ENCODE data around the gene MASP1.
A peak's percentile ranks its signal among the peaks of the same experiment; 100 is the strongest.

DNA sequence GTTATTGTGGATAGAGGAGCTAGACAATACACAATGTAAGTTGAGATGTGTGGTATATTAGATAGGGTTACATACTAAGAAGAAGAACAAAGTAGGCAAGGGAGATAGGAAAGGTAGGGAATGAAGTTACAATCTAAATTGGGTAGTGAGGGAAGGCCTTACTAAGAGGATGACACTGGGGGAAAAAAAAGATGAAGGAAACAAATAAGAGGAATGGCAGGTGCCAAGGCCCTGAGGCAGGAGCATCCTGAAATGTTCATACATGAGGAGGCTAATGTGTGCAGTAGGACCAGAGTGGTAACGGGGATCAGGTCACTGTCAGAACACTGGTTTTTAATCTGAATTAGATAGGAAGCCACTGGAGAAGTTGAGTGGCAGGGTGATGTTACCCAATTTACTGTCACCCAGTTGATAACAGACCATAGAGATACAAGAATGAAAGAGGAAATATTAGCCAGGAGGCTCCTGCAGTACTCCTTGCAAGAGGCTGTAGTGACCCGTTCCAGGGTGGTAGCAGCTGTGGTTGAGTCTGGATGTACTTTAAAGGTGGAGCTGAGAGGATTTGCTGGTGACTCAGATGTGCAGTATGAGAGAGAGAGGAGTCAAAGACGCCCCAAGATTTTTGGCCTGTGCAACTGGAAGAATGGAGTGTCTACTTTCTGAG, 79.9 kb downstream of the MASP1 start:
- TF ChIP-seq, protein P1, sequence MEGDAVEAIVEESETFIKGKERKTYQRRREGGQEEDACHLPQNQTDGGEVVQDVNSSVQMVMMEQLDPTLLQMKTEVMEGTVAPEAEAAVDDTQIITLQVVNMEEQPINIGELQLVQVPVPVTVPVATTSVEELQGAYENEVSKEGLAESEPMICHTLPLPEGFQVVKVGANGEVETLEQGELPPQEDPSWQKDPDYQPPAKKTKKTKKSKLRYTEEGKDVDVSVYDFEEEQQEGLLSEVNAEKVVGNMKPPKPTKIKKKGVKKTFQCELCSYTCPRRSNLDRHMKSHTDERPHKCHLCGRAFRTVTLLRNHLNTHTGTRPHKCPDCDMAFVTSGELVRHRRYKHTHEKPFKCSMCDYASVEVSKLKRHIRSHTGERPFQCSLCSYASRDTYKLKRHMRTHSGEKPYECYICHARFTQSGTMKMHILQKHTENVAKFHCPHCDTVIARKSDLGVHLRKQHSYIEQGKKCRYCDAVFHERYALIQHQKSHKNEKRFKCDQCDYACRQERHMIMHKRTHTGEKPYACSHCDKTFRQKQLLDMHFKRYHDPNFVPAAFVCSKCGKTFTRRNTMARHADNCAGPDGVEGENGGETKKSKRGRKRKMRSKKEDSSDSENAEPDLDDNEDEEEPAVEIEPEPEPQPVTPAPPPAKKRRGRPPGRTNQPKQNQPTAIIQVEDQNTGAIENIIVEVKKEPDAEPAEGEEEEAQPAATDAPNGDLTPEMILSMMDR (conservative IDR thresholded peaks at IDR 0.05) = no peak
- peak; percentile 17; the same call in 1 of the 2 replicates for TF ChIP-seq ZFX (IDR thresholded peaks at IDR 0.05)

Data from C4-2B (cell line).